AG04449 (cell line): Measurements from ENCODE around the gene WDR82.

ENCODE experiments used
- CTCF ChIA-PET: fragments of 350-600 bp; formaldehyde crosslinking; extraction: SDS; loops from one replicate; lab custom pipeline; 2021; ENCODE audit warnings: antibody characterized with exemption; lab: Yijun Ruan, JAX
- POLR2A ChIA-PET: fragments of 400-600, 350-600 bp; formaldehyde crosslinking; extraction: SDS; loops from one replicate; lab custom pipeline; 2020; ENCODE audit warnings: antibody characterized with exemption, inconsistent platforms; lab: Yijun Ruan, JAX
- DNase-seq: peaks from one replicate; pipeline ENCODE4 v3.0.0-alpha.2; 2010; ENCODE audit warnings: low read depth, low spot score
- H3K4me3 ChIP-seq: 2 replicates; pipeline ENCODE4 v1.5.1; 2011; ENCODE audit warnings: low read depth, mild to moderate bottlenecking, control low read depth, low read length
- TF ChIP-seq, protein P1 (sequence below): IDR thresholded peaks from one replicate; pipeline ENCODE4 v1.5.1; 2011; ENCODE audit warnings: mild to moderate bottlenecking, moderate library complexity, low read length, control low read depth, inconsistent platforms; ENCODE audit not compliant: insufficient read depth; ENCODE audit errors: missing control alignments

The WDR82 gene

DNA sequence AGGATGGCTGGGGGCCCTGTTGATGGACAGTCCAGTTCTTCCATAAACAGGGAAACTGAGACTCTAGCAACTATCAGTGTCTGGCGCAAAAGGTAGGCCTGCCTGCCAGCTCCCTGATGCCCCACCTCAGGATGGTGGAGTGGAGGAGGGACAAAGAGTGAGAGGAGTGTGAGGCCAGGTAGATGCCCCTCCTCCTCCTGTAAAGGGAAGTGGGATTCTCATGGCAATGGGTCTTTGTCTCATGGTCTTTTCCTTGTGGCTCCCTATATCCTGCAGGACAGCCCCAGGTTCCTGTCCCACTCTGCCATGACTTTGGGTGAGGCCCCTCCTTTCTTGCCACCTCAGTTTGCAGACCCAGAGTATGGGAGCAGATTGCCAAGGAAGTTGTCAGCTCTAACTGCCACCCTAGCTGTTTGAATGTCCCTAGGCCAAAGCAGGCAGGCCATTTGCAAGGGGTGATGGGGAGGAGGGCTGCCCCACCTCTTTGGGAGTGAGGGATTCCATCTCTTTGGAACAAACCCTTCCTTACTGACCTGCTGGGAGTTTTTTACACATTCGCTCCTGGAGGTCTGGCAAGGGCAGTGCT lies 34.8 kb upstream of the WDR82 start:
- H3K4me3 ChIP-seq = no peak overlapping the region
- TF ChIP-seq, protein P1, sequence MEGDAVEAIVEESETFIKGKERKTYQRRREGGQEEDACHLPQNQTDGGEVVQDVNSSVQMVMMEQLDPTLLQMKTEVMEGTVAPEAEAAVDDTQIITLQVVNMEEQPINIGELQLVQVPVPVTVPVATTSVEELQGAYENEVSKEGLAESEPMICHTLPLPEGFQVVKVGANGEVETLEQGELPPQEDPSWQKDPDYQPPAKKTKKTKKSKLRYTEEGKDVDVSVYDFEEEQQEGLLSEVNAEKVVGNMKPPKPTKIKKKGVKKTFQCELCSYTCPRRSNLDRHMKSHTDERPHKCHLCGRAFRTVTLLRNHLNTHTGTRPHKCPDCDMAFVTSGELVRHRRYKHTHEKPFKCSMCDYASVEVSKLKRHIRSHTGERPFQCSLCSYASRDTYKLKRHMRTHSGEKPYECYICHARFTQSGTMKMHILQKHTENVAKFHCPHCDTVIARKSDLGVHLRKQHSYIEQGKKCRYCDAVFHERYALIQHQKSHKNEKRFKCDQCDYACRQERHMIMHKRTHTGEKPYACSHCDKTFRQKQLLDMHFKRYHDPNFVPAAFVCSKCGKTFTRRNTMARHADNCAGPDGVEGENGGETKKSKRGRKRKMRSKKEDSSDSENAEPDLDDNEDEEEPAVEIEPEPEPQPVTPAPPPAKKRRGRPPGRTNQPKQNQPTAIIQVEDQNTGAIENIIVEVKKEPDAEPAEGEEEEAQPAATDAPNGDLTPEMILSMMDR = no peak
- POLR2A ChIA-PET = no interaction called here
- CTCF ChIA-PET = interaction anchor here (1.0 to 2.2 kb wide), 2 partner anchors 17 to 27 kb away, joined by 3 to 11 read pairs; no protein-coding TSS in a partner anchor
- DNase-seq = no peak

DNA sequence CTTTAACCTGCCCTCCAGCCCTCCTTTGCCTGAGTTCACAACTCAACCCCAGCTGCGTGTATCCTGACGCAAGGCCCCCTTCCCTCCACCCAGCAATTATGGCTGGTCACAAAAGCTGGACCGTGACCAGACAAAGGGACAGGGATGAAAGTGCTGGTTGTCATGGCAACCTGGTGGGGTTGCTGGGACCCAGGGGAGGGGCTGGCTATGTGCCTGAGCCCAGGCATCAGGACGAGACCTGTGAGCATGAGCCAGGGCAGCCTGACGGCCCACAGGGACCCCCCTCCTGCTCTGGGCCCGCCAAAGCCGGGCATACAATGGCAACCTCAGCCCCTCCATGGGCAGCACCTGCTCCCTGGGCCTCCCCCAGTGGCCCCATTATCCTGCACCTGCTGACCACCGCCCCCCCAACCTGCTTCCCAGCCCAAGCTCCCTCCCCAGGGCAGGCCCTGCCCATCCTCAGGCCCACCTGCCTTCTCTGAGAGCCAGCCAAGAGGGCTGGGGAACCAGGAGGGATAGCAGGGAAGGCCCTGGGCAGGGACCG lies 33.2 kb upstream of the WDR82 start:
- TF ChIP-seq, protein P1 = no peak
- no peak overlapping the region for H3K4me3 ChIP-seq
- POLR2A ChIA-PET = no interaction called here
- no peak for DNase-seq
- CTCF ChIA-PET = interaction anchor here (1.2 kb wide), 1 partner anchor 92 kb away, joined by 4 read pairs; no protein-coding TSS in a partner anchor

DNA sequence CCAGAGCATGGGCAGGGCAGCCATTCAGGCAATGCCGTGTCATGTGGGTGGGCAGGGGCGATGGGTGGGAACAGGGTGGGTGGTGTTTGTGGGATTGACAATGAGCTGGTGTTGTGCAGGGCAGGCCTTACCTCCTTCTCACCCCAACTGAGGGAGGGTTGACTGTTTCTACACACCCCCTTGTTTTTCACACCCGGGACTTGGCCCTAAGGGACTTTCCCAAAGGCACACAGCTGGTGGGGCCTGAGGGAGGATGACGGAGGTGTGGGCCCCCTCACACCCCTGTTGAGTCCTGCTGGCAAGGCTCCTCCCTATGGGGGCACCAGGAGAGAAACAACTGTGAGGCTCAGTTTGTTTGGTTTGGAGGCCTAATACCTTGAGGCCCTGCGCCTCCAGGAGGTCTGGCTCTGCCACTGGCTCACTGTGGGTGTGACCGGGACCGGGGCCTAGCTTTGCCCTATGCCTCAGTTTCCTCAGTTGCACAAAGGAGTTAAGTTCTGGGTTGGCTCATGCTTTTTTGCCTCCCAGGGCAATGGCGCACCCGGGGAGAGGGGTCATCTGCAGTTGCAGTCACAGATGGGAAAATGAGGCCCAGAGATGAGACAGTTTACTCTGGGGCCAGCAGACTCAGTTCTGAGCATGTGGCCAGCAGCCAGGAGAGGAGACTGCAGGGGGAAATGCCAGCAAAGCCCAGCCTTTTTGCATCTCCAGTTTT lies 32.6 kb upstream of the WDR82 start:
- TF ChIP-seq, protein P1 = no peak
- ChIA-PET POLR2A (no interaction called here), CTCF (interaction anchor here (1.2 to 1.3 kb wide), 2 partner anchors 28 to 91 kb away, joined by 4 read pairs; no protein-coding TSS in a partner anchor)
- no peak for DNase-seq
- H3K4me3 ChIP-seq = no peak overlapping the region

DNA sequence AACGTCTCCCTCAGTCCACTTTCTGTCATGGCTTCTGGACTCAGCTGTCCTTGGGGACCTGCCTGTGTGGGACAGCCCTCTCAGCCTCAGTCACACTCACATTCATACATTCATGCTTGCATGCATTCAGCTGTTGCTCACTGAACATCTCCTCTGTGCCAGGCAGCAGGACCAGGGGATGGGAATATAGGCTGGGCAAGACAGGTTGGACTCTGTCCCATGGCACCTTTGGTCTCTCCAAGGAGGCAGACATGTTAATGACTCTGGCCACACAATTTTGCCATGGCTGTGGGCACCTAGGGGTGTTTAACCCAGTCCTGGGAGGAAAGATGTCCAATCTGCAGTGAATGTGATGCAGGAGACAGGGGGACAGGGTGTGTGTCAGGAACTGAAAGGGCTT lies 29.9 kb upstream of the WDR82 start:
- CTCF ChIA-PET = interaction anchor here (1.4 kb wide), 1 partner anchor 12 kb away, joined by 3 read pairs; no protein-coding TSS in a partner anchor
- TF ChIP-seq, protein P1 = no peak

DNA sequence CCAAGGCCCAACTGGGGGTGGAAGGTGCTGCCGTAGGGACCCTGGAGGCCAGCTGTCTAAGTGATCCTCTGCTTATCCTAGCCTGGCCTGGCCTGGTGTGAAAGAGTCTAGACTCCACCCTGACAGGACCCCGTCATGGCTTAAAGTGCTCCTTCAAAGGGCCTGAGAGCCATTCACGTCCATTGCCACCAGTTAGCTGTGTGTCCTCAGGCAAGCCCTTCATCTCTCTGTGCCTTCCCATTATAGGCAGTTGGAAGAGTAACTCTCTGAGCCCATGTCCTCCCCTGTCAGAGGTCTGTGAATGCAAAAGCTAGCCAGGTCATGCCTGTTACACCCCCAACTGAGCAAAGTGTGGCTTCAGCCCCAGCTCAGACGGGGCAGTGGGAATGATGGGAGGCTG lies 28.5 kb upstream of the WDR82 start:
- H3K4me3 ChIP-seq = no peak overlapping the region
- DNase-seq = no peak
- POLR2A ChIA-PET = no interaction called here
- CTCF ChIA-PET = interaction anchor here (0.7 to 1.4 kb wide), 4 partner anchors 10 to 32 kb away, joined by 3 to 7 read pairs (median 3); no protein-coding TSS in a partner anchor
- TF ChIP-seq, protein P1 = no peak

More for the DNA sequence above, 29.9 kb upstream of the WDR82 start:
- H3K4me3 ChIP-seq = no peak overlapping the region
- POLR2A ChIA-PET = no interaction called here
- DNase-seq = no peak

DNA sequence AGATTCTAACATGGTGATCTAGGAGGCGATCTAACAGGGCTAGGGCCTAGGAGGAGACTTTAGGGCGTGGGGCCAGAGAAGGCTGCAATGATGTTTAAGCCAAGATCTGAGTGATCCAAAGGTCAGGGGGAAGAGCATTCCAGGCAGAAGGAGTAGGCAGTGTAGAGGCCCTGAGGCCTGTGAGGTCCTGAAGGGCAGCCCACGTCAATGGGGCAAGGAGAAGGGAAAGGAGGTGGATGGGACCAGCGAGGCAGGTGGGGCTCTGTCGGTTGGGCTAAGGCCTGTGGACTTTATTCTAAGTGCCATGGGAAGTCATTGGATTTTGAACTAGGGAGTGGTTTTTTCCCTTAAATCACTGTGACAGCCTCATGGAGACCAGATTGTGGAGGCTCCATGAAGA lies 27.5 kb upstream of the WDR82 start:
- TF ChIP-seq, protein P1 = no peak
- CTCF ChIA-PET = no interaction called here
- no peak overlapping the region for H3K4me3 ChIP-seq
- no peak for DNase-seq
- POLR2A ChIA-PET = no interaction called here
